Activated naive CD4-positive, alpha-beta T cell treated with anti-CD3 and anti-CD28 coated beads, Interleukin-2, amount 50 U/mL, for 72 hours (primary cell): Measurements from ENCODE around the gene GALNT2. TPM values are rescaled to one million over a fixed set of nuclear protein-coding genes. Genes with fewer than 3 reads are reported as not detected.
A peak's percentile ranks its signal among the peaks of the same experiment; 100 is the strongest.

Experiments used
- ATAC-seq, 2 donors: fragments of 150-1000 bp; cut with Tn5 transposase; 2 replicates each; pipeline ENCODE4 v1.10.0; 2021; ENCODE audit warnings: mild to moderate bottlenecking in 2 of 2, moderate library complexity in 2 of 2
- DNase-seq, 2 donors: peaks; one replicate each; pipeline ENCODE4 v3.0.0; 2021 to 2022; ENCODE audit warnings: low spot score in 2 of 2
- H3K27ac Mint-ChIP-seq, 2 donors: one replicate each; pipeline ENCODE4 v1.8.0; 2022; ENCODE audit warnings: mild to moderate bottlenecking in 2 of 2, mixed read lengths in 2 of 2
- H3K36me3 Mint-ChIP-seq, 2 donors: one replicate each; pipeline ENCODE4 v1.8.0; 2022; ENCODE audit warnings: mixed read lengths in 2 of 2
- H3K9me3 Mint-ChIP-seq, 2 donors: one replicate each; pipeline ENCODE4 v1.8.0; 2022; ENCODE audit warnings: mixed read lengths in 2 of 2
- total RNA-seq, 2 donors: library from RNA; stranded (reverse); gene quantifications; one replicate each; pipeline ENCODE4 v1.2.3, GENCODE V29; 2022

GALNT2 gene
- total RNA-seq, 2 donors from 2014 or later, result 58.9 to 88.0 TPM

DNA sequence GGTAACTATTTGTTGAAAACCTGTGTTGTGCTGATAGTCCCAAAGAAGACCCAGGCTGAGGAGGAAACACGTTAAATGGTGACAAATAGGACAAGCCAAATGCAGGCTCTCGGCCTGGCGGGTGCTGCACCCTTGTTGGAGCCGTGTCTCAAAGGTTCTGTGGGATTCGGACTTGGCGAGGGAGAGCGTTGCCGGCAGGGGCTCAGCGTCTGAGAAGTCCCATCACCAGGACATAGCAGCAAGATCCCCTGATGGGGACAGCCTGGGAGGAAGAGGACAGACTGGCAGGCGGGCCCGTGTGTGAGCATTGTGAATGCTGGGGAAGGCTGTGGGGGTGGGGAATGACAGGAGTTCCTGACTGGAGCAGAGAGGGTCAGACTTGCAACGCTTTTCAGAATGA lies 216.6 kb downstream of the GALNT2 start:
- no peak for ATAC-seq
- peak overlapping the region in 1 of 2 donors; percentile 29 for H3K27ac Mint-ChIP-seq

DNA sequence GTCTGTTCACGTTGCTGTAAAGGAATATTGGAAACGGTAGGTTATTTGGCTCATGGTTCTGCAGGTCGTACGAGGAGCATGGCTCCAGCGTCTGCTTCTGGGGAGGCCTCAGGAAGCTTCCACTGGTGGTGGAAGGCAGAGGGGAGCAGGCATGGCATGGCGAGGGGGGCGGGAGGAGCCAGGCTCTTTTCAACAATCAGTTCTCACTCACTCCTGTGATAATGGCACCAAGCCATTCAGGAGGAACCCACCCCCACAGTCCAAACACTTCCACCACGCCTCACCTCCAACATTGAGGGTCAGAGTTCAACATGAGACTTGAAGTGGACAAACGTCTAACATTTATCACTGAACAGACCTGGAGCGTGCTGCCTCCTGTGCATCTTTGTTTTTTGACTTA lies 217.9 kb downstream of the GALNT2 start:
- H3K36me3 Mint-ChIP-seq, result no peaks in the 10 kb centered on the region
- DNase-seq (peak in 1 of 2 donors; percentile 34), ATAC-seq (no peak)
- H3K27ac Mint-ChIP-seq, result no peak overlapping the region
- H3K9me3 Mint-ChIP-seq, result no peaks in the 10 kb centered on the region

More for the DNA sequence above, 216.6 kb downstream of the GALNT2 start:
- DNase-seq, result peak in 1 of 2 donors; percentile 25
- Mint-ChIP-seq H3K9me3 (no peaks in the 10 kb centered on the region), H3K36me3 (no peaks in the 10 kb centered on the region)

DNA sequence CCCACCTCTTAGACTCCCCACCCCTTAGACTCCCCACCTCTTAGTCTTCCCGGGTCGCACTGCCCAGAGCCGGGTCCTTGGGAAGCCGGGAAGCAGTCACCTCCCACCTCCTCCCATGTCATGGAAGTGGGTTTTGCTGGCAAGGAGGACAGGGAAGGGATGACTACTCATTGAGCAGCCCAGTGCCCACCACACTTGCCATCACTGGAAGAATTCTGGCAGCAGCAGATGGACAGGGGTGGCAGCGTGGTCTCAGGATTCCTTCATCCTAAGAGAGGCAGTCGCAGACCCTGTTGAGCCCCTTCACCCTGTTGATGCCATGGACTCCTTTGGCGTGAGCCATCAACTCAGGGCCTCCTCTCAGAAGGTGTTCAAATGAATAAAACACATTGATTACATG lies 218.3 kb downstream of the GALNT2 start:
- DNase-seq (no peak), ATAC-seq (no peak)
- Mint-ChIP-seq H3K36me3 (no peaks in the 10 kb centered on the region), H3K27ac (no peak overlapping the region), H3K9me3 (no peaks in the 10 kb centered on the region)

DNA sequence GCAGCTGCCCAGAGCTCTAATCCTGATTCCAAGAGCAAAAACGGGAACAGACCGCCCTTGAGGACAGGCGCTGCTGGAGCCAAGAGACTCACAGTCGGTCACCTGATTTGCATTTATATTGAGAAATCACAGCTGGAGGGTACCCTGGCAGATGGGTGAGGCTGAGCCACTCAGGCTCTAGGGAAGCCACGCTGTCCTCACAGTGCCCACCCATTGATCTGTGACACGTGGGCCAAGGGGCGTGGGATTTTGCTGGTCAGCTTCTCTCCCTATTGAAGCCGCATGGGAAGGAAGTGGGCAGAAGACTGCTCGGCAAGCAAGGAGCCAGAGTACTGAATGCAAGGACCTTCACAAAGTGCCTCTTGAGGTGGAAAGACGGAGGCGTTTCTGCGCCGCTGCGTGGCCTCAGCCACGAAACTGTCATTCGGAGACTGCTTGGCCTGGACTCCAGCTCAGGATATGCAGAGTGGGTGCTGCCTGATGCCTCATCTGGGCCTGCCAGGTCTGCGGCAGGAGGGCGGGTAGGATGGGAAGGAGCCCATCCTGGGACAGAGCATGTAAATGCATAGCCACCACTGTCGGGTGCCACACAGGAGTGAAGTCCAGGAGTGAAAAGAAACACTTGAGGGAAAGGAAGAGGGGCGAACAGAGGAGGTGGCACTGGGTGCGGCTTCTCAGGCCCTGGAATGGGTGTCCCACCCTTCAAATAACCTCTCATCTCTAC lies 219.3 kb downstream of the GALNT2 start:
- peak overlapping the region; percentile 48 to 79 for H3K27ac Mint-ChIP-seq
- no peak for DNase-seq
- no peaks in the 10 kb centered on the region for H3K36me3 Mint-ChIP-seq
- no peak for ATAC-seq
- no peaks in the 10 kb centered on the region for H3K9me3 Mint-ChIP-seq

DNA sequence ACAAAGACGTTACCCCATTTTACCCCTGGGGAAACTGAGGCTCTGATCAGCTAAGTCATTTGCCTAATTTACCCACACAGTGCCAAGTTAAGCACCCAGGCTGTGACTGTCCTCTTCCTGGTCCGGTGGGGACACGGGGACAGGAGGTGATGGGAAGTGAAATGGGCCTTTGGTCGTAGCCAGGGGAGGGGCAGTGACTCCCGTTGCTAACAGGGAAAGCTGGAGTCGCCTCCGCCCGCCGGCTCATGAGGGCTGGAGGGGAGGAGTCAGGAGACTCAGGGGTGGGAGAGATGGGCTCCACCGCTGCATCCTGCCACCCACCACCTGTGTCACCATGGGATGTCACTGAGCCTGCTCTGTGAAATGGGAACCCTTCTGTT lies 219.8 kb downstream of the GALNT2 start:
- Mint-ChIP-seq H3K9me3 (no peaks in the 10 kb centered on the region), H3K27ac (peak overlapping the region in 1 of 2 donors; percentile 50), H3K36me3 (no peaks in the 10 kb centered on the region)
- ATAC-seq, result no peak
- DNase-seq, result no peak

DNA sequence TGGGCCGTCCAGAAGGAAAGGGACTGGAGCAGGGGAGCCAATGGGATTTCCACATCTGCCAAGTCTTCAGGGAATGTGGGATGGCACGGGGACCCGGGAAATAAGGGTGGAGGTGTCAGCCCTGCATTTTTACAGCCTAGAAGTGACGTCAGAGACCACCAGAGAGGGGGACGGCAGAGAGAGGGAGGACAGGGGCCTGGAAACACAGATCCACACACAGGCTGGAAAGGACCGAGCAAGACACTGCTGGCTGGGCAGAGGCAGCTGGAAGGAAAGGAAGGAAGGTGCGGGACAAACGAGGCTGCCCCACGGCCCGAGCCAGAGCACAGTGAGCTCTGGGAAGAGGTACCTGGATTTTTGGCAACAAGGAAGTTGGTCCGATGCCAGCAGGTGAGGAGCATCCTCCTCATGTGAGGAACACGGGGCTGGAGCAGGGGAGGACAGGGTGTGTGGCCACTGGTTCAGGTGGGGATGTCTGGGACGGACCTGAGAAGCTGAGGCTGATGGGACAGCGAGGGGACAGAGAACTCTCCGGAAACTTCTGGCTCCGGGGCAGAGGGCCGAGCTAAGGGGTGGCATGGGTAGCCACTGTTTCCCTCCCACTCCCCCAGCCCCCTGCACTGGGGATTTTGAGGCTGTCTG lies 220.8 kb downstream of the GALNT2 start:
- H3K36me3 Mint-ChIP-seq, result no peaks in the 10 kb centered on the region
- peak in 1 of 2 donors; percentile 18 for ATAC-seq
- H3K27ac Mint-ChIP-seq, result peak overlapping the region; percentile 50 to 53
- no peaks in the 10 kb centered on the region for H3K9me3 Mint-ChIP-seq
- no peak for DNase-seq

DNA sequence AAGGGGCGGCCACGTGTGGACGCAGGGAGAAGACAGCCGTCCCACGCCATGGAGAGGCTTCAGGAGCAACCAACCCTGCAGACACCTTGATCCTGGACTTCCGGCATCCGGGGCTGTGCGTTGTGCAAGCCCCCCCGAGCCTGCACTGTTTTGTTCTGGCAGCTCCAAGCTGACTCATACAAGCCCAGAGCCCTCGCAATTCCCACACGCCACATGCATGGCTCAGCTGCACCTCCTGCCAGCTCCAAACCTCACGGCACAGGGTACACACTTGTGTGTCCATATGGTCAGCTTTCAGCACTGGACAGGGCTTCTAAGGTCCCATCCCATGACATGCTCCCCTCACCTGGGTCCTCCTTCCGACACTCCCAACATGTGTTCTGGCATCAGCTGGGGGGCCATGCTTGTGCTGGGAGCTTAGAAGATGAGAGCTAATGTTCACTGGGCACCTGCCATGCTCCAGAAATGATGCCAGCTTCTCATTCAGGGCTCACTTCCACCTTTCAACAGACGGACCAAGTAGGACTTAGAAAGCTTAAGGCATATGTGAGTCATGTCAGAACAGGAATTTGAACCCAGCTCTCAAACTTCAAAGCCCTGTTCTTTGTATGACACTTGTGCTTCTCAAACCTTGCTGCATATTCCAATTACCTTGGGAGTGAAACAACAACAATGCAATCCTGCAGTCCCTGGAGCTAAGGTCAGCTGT lies 221.8 kb downstream of the GALNT2 start:
- no peaks in the 10 kb centered on the region for H3K36me3 Mint-ChIP-seq
- no peaks in the 10 kb centered on the region for H3K9me3 Mint-ChIP-seq
- DNase-seq (no peak), ATAC-seq (no peak)
- no peak overlapping the region for H3K27ac Mint-ChIP-seq

DNA sequence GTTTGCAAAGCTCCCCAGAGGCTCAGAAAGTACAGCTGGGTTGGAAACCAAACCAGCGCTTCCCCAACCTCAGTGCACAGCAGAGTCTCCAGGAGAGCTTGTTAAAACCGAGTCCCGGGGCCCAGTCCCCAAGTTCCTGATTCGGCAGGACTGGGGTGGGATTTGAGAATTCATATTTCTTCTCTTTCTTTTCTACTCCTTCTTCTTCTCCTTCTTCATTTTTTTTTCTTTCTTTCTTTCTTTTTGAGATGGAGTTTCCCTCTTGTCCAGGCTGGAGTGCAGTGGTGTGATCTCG lies 222.3 kb downstream of the GALNT2 start:
- no peak for ATAC-seq
- no peak for DNase-seq
- Mint-ChIP-seq H3K27ac (no peak overlapping the region), H3K9me3 (no peaks in the 10 kb centered on the region), H3K36me3 (no peaks in the 10 kb centered on the region)

DNA sequence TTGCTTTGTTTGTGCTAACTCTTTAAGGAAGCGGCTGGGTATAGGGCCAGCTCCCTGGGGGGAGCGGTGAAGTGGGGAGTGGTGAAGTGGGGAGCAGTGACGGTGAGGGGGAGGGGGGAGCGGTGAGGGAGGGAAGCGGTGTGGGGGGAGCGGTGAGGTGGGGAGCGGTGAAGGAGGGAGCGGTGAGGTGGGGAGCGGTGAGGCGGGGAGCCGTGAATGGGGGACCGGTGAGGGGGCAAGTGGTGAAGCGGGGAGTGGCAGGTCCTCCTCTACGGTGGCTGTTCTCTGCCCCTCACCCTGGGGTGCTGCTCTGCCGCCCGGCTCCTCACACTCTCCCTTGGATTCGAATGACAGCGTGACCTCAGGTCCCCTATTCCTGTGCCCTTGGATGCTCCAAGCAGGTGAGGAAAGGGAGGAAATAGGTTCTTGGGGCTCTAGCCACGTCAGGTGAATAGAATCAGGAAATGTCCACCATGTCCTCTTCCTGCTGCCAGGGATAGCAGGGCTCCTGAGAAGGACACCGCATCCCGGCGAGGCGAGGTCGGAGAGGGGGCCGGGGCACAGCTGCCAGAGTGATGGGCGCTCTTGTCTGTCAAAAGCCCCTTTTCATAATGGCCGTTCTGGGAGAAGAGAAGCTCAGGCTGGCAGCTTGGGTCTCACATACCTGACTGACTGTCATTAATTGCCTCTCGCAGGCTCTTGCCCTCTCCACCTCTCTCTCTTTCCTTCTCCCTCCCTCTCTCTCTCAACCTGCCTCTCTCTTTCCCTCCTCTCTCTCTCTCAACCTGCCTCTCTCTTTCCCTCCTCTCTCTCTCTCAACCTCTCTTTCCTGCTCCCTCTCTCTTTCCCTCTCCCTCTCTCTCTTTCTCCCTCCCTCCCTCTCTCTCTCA lies 224.9 kb downstream of the GALNT2 start:
- peak in 1 of 2 donors; percentile 35 for DNase-seq
- H3K36me3 Mint-ChIP-seq, result no peaks in the 10 kb centered on the region
- H3K27ac Mint-ChIP-seq, result peak overlapping the region in 1 of 2 donors; percentile 87
- ATAC-seq, result no peak
- H3K9me3 Mint-ChIP-seq, result no peaks in the 10 kb centered on the region

DNA sequence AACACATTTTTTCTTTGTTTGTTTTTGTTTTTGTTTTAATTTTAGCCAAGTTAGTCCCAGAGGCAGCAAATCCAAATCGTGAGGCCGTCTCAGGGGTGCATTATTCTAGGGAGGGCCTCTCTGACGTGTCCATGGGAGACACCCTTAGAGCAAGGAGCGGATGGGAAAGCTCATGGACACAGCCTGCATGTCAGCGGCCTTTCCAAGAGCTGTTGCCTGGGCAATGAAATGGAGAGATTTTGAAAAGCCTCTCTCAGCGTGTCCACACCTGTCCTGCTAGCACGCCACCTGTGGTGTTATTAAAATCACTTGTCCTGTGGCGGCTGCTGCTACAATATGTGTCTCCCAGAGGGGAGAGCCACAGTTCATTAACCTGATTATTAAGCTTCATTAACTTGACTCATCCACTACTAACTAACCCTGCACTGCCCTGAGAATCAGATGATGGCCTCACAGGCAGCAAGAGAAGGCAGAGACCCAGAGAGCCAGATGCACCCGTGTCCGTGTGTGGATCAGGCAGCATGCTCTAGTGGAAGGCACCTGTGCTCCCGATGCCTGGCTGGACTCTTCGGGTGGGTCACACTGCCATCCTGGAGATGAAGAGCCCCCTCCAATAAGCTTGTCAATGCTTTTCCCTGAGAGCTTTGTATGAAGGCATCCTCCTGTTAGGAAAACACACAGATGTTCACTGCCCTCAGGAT lies 225.8 kb downstream of the GALNT2 start:
- Mint-ChIP-seq H3K36me3 (no peaks in the 10 kb centered on the region), H3K9me3 (no peaks in the 10 kb centered on the region), H3K27ac (no peak overlapping the region)
- DNase-seq, result peak in 1 of 2 donors; percentile 40
- ATAC-seq, result no peak

DNA sequence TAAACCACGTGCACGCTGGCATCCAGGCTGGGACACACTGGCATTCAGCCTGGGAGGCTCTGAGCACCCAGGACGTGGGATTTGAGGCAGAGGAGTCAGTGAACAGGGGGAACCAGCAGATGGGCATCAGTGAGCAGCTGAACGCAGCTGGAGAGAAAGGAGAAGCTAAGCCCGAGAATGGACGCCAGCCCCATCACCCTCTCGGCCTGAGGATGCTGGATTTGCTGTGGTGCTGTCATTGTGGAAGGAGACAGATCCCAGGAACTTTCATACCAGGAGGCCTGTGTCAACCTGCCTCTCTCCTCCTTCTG lies 226.3 kb downstream of the GALNT2 start:
- Mint-ChIP-seq H3K27ac (no peak overlapping the region), H3K36me3 (no peaks in the 10 kb centered on the region), H3K9me3 (no peaks in the 10 kb centered on the region)
- DNase-seq, result peak in 1 of 2 donors; percentile 44
- no peak for ATAC-seq

DNA sequence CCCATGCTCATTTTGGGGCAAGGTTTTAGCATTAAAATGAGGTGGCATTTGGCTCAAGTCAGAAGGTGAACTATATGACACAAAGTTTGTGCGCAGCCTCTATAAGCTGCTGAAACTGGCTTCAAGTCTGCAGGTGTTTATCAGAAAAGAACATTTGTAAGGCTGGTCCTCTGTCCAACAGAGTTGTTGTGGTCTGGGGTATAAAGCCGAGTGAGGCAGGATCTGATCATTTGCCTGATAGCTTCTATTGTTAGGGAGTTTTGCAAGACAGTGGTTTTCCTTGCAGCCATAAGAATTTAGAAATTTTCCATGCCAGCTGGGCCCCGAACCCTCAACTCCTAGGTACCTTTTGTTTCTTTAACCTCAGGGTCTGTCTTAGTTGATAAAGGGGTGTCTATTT lies 228.3 kb downstream of the GALNT2 start:
- no peaks in the 10 kb centered on the region for H3K9me3 Mint-ChIP-seq
- no peak overlapping the region for H3K27ac Mint-ChIP-seq
- ATAC-seq (no peak), DNase-seq (no peak)
- H3K36me3 Mint-ChIP-seq, result no peaks in the 10 kb centered on the region

DNA sequence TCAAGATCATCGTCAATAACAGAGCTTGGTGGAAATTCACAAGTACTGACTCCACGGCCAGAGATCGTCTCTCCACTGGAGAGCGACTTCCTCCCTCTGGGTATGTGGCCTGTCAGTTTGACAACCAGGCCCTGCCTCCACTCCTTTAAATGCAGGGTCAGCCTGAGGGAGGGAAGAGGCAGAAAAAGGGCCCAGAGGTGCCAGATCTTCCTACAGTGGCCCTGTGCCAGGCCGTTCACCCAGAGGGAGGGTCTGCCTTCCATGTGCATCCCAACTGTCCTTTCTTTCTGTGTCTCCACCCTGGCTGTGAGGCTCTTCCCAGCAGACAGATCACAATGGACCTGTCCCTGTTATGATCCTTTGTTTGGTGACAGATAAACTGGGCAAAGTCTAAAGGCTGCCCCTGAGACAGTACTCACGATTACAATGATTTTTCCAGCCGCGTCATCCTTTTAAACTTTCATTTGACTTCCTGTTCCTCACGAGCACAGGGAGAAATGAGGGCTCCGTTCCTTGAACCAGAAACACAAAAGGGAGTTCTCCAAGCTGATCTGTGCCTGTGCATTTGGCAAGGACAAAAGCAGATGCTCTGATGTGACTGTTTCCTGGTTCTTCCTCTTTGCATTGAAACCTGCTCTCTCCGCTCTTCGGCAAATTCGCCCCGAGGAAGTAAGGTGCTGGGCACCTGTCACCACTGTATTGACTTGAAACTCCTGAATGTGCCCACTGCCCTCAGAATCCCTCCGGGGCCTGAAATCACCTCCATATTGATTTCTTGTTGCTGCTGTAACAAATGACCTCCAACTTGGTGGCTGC lies 232.4 kb downstream of the GALNT2 start:
- Mint-ChIP-seq H3K27ac (peak overlapping the region in 1 of 2 donors; percentile 52), H3K9me3 (no peaks in the 10 kb centered on the region), H3K36me3 (no peaks in the 10 kb centered on the region)
- DNase-seq, result peak in 1 of 2 donors; percentile 14
- no peak for ATAC-seq

DNA sequence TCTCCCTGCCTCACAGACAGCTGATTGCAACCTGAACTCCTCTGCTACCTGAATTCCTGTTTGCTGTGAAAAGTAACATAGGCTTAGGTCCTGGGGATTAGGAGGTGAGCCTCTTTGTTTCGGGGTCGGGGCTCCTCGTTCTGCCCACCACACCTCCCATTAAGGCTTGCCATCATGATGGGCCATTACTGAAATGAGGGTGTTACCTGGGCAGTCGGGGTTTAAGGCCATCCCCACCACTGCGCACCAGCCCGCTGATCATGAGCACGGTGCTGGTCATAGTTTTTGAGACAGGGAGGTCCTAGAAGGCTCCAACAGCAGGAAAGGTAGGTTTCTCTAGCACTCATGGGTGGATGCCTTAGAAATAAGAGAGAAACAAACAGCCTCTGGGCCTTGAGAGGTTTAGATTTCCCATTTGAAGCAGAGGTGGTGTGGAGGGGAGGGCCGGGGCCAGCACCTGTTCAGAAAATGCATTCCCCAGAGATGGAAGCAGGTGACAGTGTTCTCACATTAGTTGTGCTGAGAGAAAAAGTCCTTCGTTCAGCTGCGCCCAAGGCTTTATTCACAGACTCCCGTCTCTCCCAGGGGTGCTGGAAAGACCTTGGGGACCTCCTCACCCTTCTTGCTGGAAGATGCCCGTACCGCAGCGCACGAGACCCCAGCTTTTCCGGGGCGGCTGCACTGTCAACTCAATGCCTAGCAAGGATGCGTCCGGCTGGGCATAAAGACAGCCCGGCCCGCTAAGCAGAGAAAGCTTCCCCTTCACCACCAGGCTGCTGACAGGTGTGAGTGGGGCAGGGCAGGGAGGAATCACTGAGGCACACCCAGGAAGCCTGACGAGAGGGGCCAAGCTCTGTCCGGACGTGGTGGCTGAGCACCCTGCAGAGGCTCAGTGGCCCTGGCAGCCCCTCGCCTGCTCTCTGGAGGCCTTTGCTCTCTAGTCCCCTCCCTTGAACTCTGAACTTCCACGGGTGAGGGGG lies 233.6 kb downstream of the GALNT2 start:
- ATAC-seq, result no peak

DNA sequence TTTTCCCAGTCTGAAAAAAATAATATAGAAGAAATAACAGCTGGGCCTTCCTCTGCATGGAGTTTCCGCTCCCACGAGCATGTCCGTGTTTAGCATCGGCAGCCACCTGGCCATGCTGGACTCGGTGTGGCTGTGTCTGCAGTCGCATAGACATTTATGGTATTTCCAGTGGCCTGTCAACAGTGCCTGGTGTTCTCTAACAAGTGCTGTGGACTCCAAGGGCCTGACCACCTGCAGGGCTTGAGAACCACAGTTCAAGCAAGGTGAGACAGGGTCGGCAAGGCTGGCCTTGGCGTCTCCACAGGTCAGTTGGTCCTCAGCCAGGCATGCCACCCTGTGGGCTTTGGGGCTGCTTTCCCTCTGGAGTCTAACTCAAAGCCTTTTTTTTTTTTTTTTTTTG lies 234.3 kb downstream of the GALNT2 start:
- Mint-ChIP-seq H3K27ac (no peak overlapping the region), H3K36me3 (no peaks in the 10 kb centered on the region)

More for the DNA sequence above, 233.6 kb downstream of the GALNT2 start:
- Mint-ChIP-seq H3K9me3 (no peaks in the 10 kb centered on the region), H3K36me3 (no peaks in the 10 kb centered on the region), H3K27ac (peak overlapping the region in 1 of 2 donors; percentile 52)
- no peak for DNase-seq

More for the DNA sequence above, 234.3 kb downstream of the GALNT2 start:
- no peak for ATAC-seq
- no peaks in the 10 kb centered on the region for H3K9me3 Mint-ChIP-seq
- DNase-seq, result no peak
